ENCODE data around the gene RARG.
A peak's percentile ranks its signal among the peaks of the same experiment; 100 is the strongest.

Gene RARG

GRCh38 chr12:53244337-53244736 lies 12.3 kb upstream of the RARG start:
- peak; percentile 48 for DNase-seq (ENCODE audit: low read depth, low spot score)

- peak; percentile 72 for DNase-seq (ENCODE audit: low read depth, low spot score)
Observed at GRCh38 chr12:53241623-53242412, 9.8 kb upstream of the RARG start.

- DNase-seq (ENCODE audit: low read depth, low spot score), result no peak
Observed at GRCh38 chr12:53239643-53240258, 7.7 kb upstream of the RARG start.

DNA sequence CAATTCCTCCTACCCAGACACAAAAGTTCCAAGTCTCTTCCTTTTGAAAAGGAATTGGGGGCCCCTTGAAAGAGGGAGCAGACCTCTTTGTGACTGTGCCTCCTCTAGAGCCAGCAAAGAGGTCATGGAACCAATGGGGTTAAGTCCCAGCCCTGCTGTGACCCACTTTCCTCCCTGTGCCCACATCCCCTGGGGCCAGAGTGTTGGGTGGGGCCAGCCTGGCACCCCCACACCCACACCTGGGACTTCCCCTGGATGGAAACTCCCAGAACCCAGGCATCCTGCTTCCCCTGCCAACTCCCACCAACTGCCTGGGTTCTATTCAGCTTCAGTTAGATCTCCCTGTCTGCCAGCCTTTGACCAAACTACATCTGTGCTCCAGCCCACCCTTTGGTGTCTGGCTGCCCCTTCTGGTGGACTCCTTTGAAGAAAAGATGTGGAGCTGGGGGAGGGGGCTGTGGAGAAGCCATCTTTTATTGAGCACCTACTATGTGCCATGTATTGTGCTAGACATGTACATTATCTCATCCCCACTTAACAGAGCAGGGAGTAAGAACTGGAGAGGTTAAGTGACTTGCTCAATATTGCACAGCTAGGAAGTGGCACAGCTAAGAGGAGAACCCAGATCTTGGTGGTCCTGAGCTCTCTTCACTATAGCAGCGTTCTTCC lies 4.6 kb upstream of the RARG start:
- no peak for DNase-seq (ENCODE audit: low read depth, low spot score)

DNA sequence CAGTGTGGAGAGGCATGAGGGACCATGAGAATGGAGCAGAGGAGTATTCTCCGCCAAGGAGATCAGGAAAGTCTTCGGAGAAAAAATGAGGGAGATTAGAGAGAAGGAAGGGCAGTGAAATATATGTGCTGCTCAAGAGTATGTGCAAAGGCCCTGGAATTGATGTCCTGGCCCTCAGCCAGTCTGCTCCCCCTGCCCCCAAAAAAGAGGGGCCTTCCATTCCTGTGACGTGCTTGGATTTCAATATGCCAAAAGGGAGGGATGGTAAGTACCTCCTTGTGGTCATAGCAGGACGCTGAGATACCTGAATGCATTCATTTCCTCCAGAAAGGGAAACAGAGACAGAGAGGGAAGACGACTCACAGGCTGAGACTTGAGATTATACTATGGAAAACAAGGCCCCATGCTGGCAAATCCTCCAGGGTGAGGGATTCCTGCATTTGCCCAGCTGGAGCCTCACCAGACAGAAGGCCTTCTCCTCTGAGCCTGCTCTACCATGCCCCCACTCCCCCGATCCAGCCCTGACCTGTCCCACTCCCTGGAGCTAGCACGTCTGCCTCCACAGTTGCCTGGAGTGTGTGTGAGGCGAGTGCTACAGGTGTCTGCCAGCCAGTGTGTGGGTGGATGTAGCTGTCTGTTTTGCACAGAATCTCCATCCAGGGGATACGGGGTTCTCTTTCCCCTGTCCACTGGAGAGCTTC lies 3.9 kb upstream of the RARG start:
- DNase-seq (ENCODE audit: low read depth, low spot score), result no peak

- DNase-seq (ENCODE audit: low read depth, low spot score), result no peak
Observed at GRCh38 chr12:53235164-53235563, 3.2 kb upstream of the RARG start.

GRCh38 chr12:53234271-53234914 lies 2.4 kb upstream of the RARG start:
- peak; percentile 78 for DNase-seq (ENCODE audit: low read depth, low spot score)

GRCh38 chr12:53233671-53234121 lies 1.7 kb upstream of the RARG start:
- DNase-seq (ENCODE audit: low read depth, low spot score), result no peak

GRCh38 chr12:53232646-53233461 lies 845 bp upstream of the RARG start:
- peak; percentile 70 for DNase-seq (ENCODE audit: low read depth, low spot score)

DNA sequence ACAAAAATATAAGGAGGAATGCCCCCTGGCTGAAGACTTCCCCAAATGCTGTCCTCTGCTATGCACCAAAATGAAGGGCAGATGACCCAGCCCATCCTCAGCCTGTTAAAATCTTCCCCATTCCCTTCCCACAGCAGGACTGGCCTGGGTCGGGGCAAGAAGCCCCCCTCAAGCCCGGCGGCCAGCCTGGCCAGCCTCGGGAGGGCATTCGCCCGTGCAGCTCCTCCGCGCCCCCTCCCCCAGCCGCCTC lies 413 bp downstream of the RARG start:
- peak; percentile 57 for DNase-seq (ENCODE audit: low read depth, low spot score)

- DNase-seq (ENCODE audit: low read depth, low spot score), result no peak
Observed at GRCh38 chr12:53230108-53230845, 1.7 kb downstream of the RARG start.

DNA sequence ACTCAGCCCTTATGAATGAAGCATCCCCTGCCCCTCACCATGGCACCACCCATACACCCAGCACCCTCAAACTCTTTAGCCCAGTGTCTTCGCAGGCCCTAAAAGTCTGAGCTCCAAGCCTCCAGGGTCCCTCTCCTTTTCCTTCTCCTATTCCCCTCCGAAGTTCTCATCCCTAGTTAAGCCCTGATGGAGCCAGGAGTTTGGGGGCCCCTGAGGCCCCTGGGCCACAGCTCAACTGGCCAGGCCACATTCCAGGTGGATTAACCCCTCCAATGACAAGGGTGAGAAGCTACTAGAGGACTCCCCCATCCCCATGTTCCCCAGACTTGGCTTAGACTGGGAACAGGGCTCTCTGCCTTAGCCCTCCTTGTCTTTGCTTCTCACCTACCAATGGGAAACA lies 2.6 kb downstream of the RARG start:
- no peak for DNase-seq (ENCODE audit: low read depth, low spot score)

DNA sequence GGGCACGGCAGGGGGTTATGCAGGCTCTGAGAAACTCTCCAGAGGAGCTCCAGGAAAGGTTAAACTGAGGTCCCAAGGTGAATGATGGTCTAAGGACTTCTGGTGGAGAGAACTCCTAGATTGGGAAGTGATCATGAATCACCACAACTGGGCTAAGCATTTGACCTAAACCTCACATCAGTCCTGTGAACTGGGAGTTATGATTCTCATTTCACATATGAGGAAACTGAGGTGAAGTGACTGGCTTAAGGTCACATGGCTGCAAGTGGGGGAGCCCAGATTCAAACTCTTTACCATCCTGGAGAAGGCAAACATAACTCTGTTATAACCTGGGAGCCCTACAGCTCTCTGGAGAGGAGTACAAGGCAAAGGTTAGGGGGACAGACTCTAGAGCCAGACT lies 4.2 kb downstream of the RARG start:
- DNase-seq (ENCODE audit: low read depth, low spot score), result no peak

DNA sequence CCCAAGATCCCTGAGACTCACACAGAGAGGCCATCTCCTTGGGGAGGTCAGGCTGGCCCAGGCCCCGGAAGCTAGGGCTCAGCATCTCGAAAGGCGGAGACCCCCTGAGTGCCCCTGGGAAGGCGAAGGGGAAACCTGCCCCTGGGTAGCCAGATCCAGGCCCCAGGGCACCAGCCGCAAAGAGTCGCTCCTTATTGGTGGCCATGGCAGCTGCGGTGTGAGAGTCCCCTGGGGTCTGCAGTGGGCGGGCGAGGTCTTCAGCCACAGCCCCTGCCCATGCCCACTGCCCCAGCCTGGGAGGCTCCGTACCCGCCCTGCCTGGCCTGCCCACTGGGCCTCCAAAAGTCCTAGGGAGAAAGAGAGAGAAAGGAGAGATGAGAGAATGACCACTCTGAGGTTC lies 4.7 kb downstream of the RARG start:
- no peak for DNase-seq (ENCODE audit: low read depth, low spot score)

DNA sequence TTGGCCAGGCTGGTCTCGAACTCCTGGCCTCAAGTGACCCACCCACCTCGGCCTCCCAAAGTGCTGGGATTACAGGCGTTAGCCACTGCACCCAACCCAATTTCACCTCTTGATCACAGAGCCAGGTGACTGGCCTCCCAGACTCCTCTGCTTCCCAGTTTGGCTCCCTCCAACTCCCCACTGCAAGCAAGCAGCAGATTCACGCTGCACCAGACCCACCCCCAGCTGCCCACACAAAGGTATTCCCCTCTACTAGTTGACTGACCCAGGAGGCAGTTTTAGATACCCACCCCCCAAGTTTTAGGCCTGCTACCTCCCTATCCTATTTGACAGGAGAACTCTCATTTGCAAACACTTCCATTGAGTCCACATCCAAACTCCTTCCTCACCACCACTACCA lies 5.2 kb downstream of the RARG start:
- DNase-seq (ENCODE audit: low read depth, low spot score), result no peak

GRCh38 chr12:53225635-53226424 lies 6.2 kb downstream of the RARG start:
- DNase-seq (ENCODE audit: low read depth, low spot score), result no peak

- no peak for DNase-seq (ENCODE audit: low read depth, low spot score)
Observed at GRCh38 chr12:53224897-53225634, 6.9 kb downstream of the RARG start.

- DNase-seq (ENCODE audit: low read depth, low spot score), result peak; percentile 69
Observed at GRCh38 chr12:53224061-53224896, 7.7 kb downstream of the RARG start.

Data from ELF-1 (cell line).